Brain microvascular endothelial cell (primary cell): Measurements from ENCODE around the gene DAAM2.

ENCODE experiments used
- DNase-seq: peaks from one replicate; pipeline ENCODE4 v3.0.0-alpha.2; 2020
- H3K27ac ChIP-seq: fragments of 250-450 bp; sonication (Bioruptor Pico); 2 replicates; pipeline ENCODE4 v1.5.1; 2020; ENCODE audit warnings: mild to moderate bottlenecking, moderate library complexity
- H3K27me3 ChIP-seq: fragments of 250-450 bp; sonication (Bioruptor Pico); replicated peaks from 2 replicates; pipeline ENCODE4 v1.5.1; 2020; ENCODE audit warnings: mild to moderate bottlenecking
- H3K36me3 ChIP-seq: fragments of 250-450 bp; sonication (Bioruptor Pico); replicated peaks from 2 replicates; pipeline ENCODE4 v1.5.1; 2020; ENCODE audit warnings: mild to moderate bottlenecking
- H3K4me3 ChIP-seq: 2 replicates; pipeline ENCODE4 v1.5.1; 2011; ENCODE audit warnings: low read depth, mild to moderate bottlenecking, control low read depth, low read length, moderate library complexity
- CTCF ChIP-seq: IDR thresholded peaks from 2 replicates; pipeline ENCODE4 v1.5.1; 2011; ENCODE audit warnings: low read depth, mild to moderate bottlenecking, moderate library complexity, low read length, control low read depth, inconsistent platforms; ENCODE audit errors: missing control alignments
- in situ Hi-C: cut with HindIII; loops from 2 replicates; pipeline ENCODE4 v1.10.0; 2017; ENCODE audit warnings: low sequenced_read_pairs, low pct_ligation_motif_present

Gene DAAM2

DNA sequence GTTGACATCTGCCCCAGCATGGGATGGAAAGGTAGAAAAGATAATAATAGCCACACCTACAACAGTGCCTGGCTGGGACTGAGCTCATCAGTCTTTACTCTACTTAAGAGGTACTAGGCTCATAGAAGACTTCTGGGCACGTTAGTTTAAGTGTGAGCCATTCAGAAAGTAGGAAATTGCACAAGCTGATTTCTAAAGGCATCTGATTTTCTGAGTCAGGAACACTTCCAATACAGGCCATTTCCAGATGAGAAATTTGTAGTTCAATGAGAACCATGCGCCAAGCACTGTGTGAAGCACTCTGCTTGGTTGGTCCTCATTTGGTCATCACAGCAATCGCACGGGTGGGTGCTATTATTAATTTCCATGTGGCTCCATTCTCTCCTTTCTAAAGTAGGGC is 99.8 kb downstream of the DAAM2 start:
- DNase-seq = no peak
- no peak overlapping the region for H3K27ac ChIP-seq
- H3K4me3 ChIP-seq = no peak overlapping the region
- in situ Hi-C loops = no loop called here
- H3K27me3 ChIP-seq = no peaks in the 10 kb centered on the region
- no peaks in the 10 kb centered on the region for H3K36me3 ChIP-seq
- TF ChIP-seq CTCF = no peak

DNA sequence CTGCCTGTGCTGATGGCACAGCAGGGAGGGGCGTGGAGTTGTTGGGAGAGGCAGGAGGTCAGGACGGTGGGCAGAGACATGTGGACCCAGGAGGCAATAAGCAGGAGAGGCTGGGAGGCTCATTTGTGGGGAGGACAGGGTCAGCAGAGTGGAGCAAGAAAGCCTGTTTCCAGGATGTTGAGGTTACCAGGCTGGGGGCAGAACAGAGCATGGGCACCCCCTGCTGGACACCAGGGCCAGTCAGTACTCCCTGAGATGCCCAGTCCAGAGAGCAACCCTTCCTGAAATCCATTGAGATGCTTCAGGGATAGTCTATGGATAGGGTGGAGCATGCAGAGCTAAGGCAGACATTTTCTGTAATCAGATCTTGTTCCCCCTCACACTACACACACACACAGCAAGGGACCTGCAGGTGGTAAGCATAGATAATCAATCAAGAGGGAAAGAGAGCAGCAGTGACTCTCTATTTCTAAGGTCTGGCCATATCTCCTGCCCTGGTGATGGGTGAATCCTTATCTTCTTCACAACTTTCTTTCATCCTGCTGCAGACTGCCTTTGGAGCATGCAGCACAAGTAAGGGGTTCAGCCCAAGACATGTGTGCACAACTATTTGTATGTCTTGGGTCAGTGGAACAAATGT is 100.4 kb downstream of the DAAM2 start:
- in situ Hi-C loops = no loop called here
- Histone ChIP-seq H3K4me3 (no peak overlapping the region), H3K36me3 (no peaks in the 10 kb centered on the region), H3K27me3 (no peaks in the 10 kb centered on the region), H3K27ac (no peak overlapping the region)
- DNase-seq = peak; percentile 74
- peak; percentile 94 for TF ChIP-seq CTCF

DNA sequence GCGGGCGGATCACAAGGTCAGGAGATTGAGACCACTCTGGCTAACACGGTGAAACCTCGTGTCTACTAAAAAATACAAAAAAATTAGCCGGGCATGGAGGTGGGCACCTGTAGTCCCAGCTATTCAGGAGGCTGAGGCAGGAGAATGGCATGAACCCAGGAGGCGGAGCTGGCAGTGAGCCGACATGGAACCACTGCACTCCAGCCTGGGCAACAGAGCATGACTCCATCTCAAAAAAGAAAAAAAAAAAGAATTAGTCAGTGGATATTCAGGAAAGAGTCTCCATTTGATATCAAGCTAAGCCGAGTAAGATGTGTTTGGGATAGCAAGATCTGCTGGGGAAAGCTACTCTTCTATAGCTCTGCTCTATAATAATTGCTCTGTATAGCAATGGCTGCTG is 101.1 kb downstream of the DAAM2 start:
- TF ChIP-seq CTCF = no peak
- Histone ChIP-seq H3K36me3 (no peaks in the 10 kb centered on the region), H3K27me3 (no peaks in the 10 kb centered on the region), H3K4me3 (no peak overlapping the region), H3K27ac (no peak overlapping the region)
- DNase-seq = no peak
- in situ Hi-C loops = no loop called here

DNA sequence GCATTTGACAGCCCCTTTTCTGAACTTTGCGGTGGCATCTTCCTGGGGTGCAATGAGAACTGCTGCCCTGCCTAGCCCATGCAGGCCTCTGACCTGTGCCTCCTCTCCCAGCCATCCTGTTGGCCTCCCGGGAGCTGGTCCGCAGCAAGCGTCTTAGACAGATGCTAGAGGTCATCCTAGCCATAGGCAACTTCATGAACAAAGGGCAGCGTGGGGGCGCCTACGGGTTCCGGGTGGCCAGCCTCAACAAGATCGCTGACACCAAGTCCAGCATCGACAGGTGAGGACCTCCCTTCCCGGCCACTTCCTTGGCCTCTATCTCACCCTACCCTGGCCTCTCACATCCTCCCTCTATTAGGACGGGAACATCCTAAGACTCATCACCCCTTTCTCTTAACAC is 104.5 kb downstream of the DAAM2 start:
- in situ Hi-C loops = no loop called here
- TF ChIP-seq CTCF = no peak
- DNase-seq = no peak

DNA sequence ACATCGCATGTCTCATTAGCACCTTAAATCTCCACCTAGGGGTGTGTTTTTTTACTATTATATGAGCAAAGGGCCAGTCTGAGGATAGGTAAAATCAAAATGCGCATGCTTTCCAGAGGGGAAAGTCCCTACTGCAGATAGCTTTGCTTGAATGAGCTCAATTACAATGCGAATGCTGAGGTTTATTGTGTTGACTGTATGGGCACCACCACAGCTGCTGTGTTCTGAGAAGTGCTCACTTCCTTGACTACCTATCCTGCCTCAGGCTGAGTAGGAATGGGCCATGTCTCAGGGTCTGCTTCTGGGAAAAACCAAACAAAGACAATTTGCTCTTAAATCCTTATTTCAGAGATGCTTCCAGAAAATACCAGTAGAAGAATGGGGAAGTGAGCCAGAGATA is 105.5 kb downstream of the DAAM2 start:
- TF ChIP-seq CTCF = no peak

More for the DNA sequence above, 104.5 kb downstream of the DAAM2 start:
- Histone ChIP-seq H3K36me3 (no peaks in the 10 kb centered on the region), H3K27me3 (no peaks in the 10 kb centered on the region), H3K27ac (no peak overlapping the region), H3K4me3 (no peak overlapping the region)

GRCh38 chr6:39898625-39899024 is 106.4 kb downstream of the DAAM2 start:
- Histone ChIP-seq H3K36me3 (no peaks in the 10 kb centered on the region), H3K27me3 (no peaks in the 10 kb centered on the region), H3K27ac (no peak overlapping the region), H3K4me3 (no peak overlapping the region)
- DNase-seq = no peak
- TF ChIP-seq CTCF = no peak
- in situ Hi-C loops = no loop called here

More for the DNA sequence above, 105.5 kb downstream of the DAAM2 start:
- Histone ChIP-seq H3K27me3 (no peaks in the 10 kb centered on the region), H3K4me3 (no peak overlapping the region), H3K36me3 (no peaks in the 10 kb centered on the region), H3K27ac (no peak overlapping the region)
- no peak for DNase-seq
- in situ Hi-C loops = no loop called here
